ENCODE measurements around the gene SNAP23.
A peak's percentile ranks its signal among the peaks of the same experiment; 100 is the strongest.
"Not testable (repeated sequence)": the region's sequence is repeated elsewhere in the genome, so short reads cannot be mapped to it uniquely, and the experiment has no call there.

Gene SNAP23

DNA sequence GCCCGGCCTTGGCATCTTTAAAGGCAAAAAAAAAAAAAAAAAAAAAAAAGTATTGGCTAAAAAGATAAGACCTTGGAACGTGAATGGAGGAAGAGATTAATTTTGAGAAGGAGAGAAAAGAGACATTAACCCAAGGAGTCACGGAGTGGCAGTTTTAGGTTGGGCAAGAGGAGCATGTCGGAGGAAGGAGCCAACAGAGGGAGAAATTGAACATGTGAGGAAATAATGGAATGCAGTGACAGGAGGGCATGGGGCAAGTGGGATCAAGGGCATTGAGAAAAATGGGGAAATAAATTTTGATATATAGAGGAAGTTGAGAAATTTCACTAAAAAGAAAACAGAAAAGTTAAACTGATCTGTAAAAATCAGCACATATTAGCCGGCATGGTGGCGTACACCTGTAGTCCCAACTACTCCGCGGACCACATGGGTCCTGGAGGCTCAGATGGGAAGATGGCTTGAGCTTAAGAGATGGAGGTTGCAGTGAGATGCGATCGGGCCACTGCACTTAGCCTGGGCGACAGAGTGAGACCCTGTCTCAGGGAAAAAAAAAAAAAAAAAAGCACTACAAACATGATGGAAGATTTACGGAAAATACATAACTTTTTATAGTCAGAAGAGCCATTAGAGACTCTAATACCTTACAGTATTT lies 54.4 kb downstream of the SNAP23 start:
- FAIRE-seq: no peak
- no peak for DNase-seq (ENCODE audit: extremely low spot score, insufficient read length, low read depth)

DNA sequence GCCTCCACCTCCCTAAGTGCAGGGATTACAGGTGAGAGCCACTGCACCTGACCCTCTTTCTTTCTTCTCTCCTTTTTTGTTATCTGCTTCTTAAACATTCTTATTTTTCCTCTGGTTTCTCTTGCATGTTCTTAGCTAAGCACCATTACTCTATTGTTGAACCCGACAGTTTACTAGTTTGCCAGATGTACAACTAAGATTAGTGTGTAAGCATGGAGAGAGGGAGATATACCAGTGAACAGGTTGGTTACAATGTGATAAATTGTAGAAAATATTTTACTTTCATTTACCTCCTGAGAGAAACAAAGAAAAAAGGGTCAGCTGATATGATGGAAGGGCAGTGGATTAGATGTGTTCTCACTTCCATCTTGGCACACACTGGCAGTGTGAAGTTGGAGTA lies 58.1 kb downstream of the SNAP23 start:
- DNase-seq (ENCODE audit: extremely low spot score, insufficient read length, low read depth) (no peak), FAIRE-seq (no peak)

DNA sequence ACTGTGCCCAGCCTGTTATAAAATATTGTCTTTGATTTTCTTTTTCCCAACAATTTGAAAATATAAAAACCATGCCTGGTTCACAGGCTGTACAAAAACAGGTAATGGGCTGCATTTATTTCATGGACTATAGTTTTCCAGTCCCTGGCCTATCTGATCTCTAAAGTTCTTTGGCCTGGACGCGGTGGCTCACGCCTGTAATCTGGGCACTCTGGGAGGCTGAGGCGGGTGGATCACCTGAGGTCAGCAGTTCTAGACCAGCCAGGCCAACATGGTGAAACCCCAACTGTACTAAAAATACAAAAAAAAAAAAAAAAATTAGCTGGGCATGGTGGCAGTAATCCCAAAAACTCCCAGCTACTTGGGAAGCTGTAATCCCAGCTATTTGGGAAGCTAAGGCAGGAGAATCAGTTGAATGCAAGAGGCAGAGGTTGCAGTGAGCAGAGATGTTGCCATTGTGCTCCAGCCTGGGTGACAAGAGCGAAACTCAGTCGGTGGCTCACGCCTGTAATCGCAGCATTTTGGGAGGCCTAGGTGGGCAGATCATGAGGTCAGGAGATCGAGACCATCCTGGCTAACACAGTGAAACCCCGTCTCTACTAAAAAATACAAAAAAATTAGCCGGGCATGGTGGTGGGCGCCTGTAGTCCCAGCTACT lies 61.2 kb downstream of the SNAP23 start:
- DNase-seq (ENCODE audit: extremely low spot score, insufficient read length, low read depth); FAIRE-seq: not testable (repeated sequence)

DNA sequence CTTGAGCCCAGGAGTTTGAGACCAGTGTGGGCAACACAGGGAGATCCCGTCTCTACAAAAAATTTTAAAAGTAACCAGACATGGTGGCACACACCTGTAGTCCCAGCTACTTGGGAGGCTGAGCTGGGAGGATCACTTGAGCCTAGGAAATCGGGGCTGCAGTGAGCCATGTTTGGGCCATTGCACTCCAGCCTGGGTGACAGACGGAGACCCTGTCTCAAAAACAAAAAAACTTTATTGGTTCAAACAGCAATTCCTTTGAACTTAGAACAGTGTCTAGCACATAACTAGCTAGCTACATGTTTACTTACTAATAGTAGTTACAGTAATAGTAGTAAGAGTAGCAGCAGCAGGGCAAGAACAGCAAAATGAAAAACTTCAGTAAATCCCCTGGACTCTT lies 63.3 kb downstream of the SNAP23 start:
- no peak for FAIRE-seq
- DNase-seq (ENCODE audit: extremely low spot score, insufficient read length, low read depth): no peak

DNA sequence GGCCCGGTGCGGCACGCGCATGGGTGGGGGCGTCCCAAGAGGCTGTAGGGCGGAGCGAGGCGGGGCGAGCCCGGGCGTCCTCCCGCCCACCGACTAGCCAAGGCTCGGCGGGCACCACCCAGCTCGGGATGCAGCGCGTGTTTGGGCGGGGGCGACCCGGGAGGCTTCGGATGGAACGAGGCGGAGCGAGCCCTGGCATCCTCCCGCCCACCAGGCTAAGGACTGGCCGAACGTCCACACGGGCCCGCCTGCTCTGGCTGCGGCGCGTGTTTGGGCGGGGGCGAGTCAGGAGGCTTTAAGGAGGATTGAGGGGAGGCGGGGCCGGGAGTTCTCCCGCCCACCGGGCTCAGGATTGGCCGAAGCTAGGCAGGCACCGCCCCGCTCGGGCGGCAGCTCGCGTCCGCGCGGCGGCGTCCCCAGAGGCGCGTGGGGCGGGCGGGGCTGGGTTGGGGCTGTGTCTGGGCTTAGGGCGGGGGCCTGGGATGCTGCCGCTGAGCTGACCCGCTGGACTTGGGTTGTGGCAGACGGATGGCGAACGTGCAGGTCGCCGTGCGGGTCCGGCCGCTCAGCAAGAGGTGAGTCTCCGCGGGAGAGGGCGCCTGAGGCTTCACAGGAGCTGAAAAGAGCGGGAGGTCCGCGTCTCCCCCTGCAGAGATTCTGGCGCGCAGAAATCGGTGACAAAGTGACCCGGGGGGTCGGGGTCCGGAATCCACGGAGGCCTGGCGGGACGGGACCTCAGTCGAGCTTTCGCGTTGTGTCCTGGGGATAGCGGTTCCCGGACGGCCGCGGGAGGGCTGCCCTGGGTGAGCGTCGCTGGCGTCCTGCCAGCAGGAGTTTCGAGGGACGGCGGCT lies 80.0 kb downstream of the SNAP23 start, which contains the start of gene STARD9:
TSS of gene STARD9 (plus strand) at position 419 of the 852 bp plus-strand sequence. CDS start at position 529, 110 bp downstream.
- DNase-seq (ENCODE audit: extremely low spot score, insufficient read length, low read depth): peak; percentile 85

DNA sequence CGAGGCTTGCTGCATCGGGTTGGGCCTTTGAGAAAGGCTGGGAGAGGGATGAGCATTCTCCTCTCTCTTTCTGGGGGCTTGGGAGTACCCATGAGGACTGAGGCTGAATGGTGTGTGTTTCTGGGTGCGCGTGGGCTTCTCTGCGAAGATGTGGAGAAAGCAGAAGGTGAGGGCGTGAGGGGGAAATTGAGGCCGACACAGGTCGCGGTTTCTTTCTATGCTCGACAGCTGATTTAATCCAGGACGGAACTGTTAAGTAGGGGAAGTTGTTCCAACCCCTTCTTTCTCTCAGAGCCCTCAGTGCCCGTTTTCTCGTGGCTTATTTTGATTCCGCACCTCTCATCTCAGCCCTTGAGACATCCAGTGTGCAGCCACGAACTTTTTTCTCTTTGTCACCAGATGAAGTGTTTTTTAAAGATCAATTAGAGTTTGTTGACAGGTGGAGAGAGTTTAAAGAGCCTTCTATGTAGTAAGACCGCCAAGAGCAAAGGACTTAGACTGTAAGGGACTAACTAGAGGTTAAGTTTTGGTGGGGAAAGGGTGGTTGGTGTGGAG lies 80.7 kb downstream of the SNAP23 start:
- DNase-seq (ENCODE audit: extremely low spot score, insufficient read length, low read depth): no peak
- FAIRE-seq: no peak

More for the DNA sequence above, 80.0 kb downstream of the SNAP23 start, which contains the start of gene STARD9:
- FAIRE-seq: peak; percentile 87

DNA sequence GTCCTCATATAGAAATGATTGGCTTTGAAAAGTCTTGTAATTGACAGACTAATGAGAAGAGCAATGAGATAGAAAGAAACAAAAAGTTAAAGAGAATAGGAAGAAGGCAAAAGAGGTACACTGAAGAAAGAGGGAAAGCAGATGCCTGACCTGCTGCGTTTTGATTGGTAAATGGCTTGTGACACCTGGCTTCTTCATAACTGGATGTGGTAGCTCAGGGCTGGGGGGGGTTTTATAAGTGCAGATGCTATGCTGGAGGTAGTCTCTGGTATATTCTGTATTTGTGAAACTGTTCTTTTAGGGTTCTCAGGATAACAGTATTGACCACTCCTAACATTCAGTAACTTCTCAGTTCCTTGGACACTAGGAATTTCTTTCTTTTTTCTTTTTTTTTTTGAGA lies 81.3 kb downstream of the SNAP23 start:
- FAIRE-seq (no peak), DNase-seq (ENCODE audit: extremely low spot score, insufficient read length, low read depth) (no peak)

DNA sequence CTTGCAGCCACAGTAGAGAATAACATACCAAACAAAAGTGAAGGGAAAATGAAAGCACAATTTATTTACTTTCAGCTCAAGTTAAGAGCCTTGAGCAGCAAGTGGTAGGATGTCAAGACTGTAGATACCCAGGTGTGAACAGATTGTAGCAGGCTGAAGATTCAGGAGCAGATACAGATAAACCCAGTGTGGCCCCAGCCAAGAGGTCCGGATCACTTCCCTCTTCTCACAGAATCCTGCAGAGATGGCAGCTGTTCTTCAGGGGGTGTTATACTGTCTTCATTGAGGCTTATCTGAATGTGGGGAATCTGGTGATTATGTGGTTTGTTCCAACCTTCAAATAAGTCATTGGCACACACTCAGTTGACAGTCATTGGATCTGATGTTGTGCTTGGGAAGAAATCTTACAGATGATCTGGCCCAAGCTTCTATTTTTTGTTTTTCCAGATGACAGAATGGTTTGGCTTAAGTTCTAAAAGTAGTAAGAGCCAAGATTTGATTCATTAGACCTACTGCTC lies 82.1 kb downstream of the SNAP23 start:
- no peak for FAIRE-seq
- DNase-seq (ENCODE audit: extremely low spot score, insufficient read length, low read depth): no peak

DNA sequence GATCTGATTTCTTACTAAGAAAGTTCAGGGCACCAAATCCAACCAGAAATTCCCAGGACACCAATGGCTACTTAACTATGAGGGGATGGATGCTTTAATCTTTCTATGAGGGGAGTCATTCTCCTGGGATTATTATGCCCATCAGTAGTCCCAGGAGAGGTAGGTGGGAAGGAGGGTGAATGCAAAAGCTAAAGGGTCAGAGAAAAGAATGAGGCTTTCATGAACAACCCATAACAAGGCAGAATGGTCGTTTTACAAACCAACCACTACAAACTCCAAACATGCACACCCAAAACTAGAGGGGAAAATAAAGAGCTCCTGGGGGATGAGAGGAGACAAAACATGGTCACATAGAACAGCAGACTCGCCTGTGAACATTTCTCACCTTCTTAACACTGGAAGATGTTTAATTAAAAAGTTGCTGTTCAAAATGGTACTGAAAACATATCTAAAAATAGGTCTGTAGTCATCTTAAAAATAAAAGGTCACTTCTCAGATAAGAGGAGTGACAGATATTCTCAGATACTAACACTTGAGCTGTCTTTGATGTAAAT lies 83.6 kb downstream of the SNAP23 start:
- DNase-seq (ENCODE audit: extremely low spot score, insufficient read length, low read depth) (no peak), FAIRE-seq (no peak)

DNA sequence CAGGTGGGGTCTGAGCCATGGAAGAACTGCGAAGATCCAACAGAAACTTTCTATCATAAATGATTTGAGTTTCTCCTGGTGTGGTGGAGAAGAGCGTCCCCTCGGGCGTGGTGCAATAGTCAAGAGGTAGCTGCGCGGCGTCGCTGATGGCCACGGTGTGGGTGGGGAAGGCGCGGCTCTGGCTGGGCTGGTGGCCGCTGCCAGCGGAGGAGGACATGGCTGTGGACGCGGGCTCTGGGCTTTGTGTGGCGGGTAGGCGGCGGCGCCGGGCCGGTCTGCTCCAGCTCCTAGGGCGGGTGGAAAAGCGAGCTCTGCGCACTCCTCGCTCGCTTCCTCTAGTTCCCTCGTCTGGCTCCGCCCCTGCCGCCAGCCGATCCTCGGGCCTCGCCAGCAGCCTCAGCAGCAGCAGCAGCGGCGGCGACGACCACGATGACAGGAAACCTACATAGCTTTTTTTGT lies 85.9 kb downstream of the SNAP23 start:
- FAIRE-seq: peak; percentile 77
- peak; percentile 42 for DNase-seq (ENCODE audit: extremely low spot score, insufficient read length, low read depth)

Measured in GM18507 (cell line).